Globus pallidus (tissue), 1 donor: ENCODE measurements around the gene CLIC5.

Source experiments
- DNase-seq: peaks from one replicate; pipeline ENCODE4 v3.0.0-alpha.2; 2015; ENCODE audit warnings: low spot score

CLIC5 gene

DNA sequence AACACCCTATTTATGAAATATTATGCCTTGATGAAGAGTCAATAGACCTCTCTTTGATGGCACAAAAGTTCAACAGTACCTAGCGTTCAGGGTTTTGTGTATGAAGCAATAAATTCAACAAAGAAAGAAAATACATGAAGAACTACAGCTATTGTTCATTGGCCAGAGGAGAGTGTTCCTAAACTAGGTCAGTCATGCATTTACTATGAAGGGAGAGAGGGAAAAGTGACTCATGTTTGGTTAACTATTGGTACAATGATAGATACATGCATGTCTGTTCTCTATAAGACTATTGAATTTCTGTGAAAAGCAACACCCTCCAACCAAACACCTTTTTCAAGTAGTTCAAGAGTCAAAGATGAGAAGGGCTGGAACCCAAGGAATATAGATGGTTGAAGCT lies 50.7 kb downstream of the CLIC5 start:
- DNase-seq, result no peak

DNA sequence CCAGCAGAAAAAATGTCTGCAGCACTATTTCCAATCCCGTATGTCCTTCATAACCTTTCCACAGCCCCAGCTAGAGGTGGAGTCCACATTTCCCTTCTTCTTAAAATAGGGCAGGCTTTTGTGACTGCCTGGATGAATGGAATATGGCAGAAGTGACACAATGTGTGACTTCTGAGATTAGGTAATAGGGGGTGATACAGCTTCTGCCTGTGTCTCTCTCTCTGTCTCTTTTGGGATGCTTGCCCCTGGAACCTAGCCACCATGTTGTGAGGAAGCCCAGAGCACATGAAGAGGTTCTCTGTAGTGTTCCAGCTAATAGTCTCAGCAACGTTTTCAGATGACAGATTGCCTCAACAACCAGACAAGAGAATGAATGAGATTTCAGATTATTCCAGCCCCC lies 51.4 kb downstream of the CLIC5 start:
- no peak for DNase-seq

DNA sequence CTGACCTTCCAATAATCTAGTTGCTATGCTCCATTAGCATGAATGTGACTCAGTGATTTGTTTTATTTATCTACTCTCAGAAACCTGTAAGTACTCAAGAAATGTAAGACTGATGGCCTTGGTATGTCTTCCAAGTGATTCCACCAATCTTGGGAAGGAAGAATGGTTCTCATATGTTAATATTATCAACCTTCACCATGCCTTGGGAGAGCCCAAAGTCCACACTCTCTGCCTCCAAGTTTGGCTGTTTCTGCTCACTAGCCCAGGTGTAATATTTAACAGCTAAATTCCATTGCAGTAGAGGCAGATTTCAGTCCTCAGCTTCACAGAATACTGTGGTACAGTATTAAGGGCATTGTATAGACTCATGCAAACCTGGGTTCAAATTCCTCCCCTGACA lies 51.8 kb downstream of the CLIC5 start:
- no peak for DNase-seq

DNA sequence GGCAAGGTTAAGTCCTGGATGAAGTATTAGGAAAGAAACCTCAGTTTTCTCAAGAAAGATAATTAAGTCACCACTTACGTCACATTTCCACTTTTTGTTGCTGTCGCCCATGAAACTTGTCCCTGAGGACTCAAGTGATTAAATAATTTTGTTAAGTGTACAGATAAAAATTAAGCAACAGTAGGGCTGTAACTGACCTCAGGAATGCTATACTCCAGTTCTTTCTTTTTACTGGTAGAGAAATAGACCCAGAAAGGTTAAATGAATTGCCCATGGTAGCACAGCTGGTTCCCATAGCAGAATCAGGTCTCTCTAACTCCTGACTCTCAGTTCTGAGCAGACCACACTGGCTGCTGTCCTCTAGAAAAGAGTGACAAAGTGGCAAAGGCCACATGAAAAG lies 54.5 kb downstream of the CLIC5 start:
- DNase-seq, result no peak

DNA sequence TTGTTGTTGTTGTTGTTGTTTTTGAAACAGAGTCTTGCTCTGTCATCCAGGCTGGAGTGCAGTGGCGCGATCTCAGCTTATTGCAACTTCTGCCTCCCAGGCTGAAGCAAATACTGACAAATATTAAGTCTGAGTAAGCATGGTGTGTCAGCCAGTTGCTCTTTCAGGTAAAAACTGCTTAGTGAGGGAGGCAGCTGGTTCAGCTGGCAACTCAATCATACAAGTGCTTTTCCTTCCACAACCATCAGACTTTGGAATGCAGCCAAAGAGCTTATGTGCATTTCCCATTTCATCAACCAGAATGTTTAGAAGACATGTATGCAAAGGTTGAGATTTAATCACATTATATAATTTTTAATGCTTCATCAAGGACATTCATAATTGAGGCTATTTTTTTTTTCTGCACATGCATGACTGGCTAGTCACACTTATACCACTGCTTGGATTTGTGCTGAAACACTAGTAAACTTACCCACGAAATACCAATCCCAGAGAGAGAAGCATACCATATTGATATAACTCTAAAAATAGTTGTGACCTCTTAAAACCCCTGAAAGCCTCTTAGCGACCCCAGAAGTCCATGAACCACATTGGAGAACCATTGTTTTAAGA lies 56.0 kb downstream of the CLIC5 start:
- no peak for DNase-seq

DNA sequence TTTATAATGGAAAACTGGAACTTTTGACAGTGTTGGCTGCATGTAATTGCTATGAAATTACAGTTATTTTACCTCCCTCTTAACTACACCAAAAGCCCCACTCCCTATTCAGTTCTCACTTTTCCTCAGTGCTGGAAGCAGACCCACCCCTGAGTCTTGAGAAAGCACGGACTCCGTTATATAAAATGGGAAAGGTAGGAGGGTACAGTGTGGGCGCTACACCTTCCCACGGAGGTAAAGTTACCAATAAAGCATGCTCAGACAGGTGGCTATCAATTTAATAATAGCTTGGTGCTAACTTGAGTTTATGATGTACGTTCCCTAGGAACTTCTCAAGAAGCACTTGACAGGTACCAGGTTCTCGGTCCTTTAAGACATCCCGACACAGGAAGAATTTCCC lies 59.0 kb downstream of the CLIC5 start:
- no peak for DNase-seq

DNA sequence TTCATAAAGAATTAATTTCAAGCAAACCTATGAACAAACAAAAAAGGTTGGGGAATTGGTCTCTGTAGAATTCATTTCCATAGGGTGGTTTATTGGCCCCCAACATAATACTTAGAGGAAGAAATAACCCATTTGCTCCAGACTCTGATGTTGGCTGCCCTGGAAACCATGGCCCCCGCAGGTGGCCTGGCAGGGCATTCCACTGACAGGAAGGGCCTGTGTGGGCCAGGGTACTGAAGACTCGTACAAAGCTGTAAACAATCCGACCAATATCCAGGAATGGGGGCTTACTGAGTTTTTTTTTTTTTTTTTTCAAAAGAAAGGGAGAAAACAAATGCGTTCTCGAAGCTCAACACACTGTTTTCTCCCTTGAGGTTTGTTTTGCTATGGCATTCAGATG lies 59.5 kb downstream of the CLIC5 start:
- no peak for DNase-seq

DNA sequence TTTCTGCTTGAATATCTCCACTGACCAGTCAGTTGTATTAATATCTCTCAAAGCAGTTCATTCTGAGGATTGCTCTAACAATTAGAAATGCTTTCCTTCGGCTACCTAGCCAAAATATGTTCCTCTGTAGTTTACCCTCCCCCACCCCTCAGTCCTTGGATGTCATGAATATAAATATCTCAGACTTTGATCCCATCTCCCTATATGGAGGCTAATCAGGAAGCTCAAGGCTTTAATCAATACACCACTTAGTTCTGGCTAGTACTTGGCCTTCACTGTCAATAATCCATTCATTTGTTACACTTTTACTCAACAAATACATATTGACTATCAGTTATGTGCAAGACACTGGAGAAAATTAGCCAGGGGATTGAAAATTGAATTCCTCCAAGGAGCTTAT lies 60.1 kb downstream of the CLIC5 start:
- no peak for DNase-seq

DNA sequence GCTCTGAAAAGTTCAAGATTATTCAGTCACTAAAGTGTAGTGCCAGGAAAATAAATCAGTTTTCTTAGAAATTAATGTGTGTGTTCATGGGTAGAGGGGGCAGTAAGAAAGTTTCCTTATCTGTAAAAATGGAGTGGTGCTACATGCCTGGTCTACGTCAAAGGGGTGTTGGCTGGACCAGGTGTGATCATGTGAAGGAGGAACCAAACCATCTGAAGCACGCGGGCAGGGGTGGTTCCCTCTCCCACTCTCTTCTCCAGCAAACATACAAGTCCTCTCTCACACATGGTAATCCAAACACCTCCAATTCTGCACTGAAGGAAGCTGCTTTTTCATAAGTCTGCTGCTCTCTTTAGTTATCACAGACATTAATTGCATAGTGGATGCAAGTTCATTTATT lies 63.1 kb downstream of the CLIC5 start:
- DNase-seq, result no peak

DNA sequence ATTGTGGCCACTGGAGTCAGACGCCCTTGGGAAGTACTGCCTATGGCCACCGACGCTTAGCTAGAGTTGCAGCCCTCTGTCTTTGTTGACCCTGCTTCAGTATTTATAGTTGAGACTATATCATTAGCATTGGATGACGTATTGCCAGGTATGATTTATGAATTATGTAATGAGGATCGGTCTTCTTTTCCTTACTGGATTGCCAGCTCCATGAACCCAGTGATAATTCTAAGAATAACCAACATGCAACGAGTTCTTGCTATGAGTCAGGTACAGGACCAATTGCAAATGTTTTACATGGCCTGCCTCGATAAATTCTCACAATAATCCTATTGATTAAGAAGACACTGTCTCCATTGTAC lies 63.5 kb downstream of the CLIC5 start:
- DNase-seq, result no peak

DNA sequence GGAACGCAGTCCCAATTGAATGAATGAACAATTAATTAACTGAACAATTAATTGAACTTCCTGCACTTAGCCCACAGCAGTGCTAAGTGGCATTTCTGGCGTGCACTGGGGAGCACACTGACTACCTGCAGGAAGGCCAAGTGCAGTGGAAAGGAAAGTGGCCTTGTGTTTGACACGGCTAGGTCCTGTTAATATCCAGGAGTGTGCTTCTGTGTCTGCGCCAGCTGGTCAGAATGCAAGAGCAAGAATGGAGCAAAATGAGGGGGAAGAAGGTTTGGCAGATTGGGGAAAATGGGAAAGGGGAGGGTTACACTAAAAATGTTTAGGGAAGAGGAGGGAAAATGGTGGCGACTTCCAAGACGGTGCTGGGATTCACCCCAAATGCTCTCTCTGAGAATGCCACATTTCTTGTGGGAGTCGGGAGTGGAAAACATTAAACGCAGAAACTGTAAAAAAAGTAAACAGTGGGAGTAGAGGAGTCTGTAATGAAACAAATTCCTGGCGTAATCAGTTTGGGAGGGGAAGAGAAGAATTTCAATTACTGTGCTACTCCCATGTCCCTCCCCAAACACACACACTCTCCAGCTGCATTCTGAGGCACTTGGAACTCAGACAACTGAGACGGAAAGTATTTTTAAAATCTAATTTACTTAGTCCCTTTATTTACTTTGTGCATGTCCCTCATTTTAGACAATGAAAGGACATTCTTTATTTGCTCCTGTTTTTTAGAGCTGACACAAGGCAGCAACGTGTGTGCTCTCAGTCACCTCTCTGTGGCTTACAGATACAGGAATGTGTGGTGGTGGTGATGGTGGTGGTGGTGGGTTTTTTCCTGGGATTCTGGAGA lies 64.1 kb downstream of the CLIC5 start:
- no peak for DNase-seq

DNA sequence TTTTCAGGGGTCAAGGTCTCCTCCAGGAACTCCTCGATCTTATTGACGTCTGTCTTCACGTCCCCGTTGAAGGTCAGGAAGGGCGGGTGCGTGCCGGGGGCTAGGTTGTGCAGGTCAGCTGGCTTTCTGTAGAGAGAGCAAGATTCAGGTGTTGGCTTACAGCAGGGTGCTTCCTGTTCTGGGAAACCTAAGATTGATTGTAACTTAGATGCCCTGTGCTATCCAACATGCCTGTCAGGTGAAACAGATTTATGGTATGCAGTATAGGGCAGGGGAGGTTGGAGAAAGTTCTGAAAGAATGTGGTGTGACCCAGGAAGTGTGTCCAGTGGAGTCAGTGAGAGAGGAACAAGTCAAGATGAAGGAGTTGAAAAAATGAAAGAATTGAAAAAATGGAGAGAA lies 66.4 kb downstream of the CLIC5 start:
- DNase-seq, result no peak

DNA sequence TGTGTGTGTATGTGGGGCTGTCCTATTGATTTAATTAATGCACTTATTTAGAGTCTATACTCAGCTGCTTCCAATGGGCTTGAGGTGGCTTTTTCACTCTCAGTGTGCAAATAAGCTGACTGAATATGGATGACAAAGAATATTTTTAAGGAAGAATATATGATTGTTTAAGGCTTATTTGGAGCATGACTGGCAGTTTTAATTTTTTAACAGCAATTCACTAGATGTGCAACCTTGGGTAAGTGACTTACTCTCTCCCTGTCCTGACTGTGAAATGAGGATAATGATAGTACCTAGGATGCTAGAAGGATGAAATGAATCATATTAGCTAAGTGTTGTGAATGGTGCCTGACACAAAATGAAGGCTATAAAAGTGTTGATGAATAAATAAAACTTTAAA lies 67.9 kb downstream of the CLIC5 start:
- no peak for DNase-seq

DNA sequence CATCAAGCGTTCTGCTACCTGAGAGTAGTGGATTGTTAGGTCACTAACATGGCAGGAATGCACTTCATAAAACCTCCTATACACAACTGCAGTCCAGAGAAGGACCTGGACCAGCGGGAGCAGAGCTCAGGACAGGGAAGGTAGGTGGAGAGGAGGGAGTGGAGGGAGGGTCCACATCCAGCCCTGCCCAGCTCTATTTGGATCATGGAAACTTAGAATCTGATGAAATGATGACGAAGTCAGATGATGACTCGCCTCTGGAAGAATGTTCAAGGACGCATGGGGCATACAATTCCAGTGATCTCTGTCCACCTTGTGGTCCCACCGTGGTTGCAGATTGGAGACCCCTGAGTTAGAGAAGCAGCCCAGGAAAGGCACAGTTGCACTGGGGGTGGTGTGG lies 68.8 kb downstream of the CLIC5 start:
- no peak for DNase-seq

DNA sequence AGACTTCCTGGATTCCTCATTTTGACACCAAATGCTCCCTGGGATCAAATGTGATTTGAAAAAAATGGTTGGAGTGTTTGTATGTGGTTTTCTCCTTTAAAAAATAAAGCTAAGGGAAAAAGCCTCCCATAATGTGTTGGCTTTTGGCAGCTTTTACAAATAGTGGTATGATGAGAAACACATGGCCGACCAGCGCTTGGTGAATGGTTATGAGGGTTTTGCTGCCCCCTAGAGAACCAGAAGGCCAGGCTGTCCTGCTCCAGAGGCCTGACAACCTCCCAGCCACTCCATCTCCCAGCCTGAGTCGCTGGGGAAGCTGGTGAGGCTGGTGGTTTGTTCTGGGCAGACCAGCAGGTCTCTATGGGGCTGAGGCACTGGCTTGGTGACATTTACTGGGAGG lies 69.3 kb downstream of the CLIC5 start:
- no peak for DNase-seq

DNA sequence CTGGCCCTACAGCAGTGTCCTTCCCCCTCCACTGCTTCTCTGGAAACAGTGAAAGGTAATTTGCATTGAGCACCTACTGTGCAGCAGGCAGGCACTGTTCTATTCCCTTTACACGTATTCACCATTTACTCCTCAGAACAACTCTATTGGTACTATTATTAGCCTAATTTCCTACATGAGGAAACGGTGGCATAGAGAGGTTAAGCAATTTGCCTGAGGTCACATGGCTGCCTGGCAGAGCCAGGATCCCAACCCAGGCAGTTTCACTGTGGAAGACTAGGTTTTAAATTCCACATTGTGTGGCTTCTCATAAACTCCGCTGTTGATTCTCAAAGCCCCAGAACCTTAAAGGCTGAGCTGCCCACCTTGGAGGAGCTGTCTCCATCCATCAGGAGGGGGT lies 72.7 kb downstream of the CLIC5 start:
- no peak for DNase-seq

DNA sequence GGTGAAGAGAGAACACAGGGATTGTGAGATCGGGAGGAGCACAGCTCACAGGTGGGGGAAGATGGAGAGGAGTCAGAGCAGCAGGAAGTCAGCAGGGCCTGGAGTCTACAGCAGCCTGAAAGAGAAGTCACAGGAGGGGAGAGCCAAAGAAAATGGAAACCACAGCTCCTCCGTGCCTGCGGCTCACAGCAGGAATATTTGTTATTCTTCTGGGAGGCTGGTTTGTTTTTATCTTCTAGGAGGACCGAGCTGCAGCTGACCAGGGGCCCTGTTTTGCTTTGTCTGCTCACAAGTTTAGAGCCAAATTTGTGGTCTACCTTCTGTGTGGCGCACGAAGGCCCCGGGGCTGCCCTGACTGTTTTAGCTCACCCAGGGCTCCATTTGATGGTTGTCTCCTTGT lies 81.8 kb downstream of the CLIC5 start:
- no peak for DNase-seq

DNA sequence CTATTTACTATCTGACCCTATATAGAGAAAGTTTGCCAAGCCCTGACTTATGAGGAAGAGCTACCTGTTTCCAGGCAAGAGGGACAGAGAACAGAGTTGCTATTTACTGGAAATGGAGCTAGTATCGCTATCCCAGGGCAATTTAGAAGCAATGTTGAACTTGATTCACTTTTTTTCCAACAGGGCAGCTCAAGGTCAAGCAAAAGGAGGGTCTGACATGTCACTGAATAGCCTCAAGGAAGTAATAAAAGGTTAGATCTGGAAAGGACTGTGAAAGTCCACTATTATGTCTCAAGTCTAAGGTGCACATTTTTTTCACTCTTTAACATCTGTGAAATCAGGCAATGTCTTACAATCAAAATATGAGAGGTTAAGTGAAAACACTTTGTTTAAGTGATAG lies 84.4 kb downstream of the CLIC5 start:
- DNase-seq, result no peak

DNA sequence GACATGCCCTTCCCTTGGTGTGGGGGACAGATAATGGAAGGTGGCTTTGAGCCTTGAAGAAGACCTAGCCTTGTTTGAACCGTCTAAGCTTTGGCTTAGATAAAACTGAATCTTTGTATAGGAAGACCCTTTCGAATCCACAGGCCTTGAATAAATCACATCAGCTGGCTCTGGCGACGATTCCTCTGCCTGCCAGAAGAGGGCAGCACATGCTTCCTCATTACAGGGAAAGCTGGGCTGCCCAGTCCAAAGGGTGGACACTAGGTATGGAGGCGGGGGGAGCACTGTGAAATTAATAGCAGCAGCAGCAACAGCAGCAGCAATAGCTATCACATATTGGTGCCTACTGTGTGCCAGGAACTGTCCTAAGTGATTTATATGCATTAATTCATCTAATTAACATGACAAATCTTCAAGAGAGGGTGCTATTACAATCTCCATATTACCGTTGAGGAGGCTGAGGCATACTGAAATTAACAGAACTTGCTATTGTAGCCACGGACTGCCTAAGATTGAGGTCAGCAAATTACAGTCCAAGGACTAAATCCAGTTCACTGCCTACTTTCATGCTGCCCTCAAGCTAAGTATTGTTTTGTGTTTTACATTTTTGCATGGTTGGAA lies 85.1 kb downstream of the CLIC5 start:
- peak; percentile 36 for DNase-seq

DNA sequence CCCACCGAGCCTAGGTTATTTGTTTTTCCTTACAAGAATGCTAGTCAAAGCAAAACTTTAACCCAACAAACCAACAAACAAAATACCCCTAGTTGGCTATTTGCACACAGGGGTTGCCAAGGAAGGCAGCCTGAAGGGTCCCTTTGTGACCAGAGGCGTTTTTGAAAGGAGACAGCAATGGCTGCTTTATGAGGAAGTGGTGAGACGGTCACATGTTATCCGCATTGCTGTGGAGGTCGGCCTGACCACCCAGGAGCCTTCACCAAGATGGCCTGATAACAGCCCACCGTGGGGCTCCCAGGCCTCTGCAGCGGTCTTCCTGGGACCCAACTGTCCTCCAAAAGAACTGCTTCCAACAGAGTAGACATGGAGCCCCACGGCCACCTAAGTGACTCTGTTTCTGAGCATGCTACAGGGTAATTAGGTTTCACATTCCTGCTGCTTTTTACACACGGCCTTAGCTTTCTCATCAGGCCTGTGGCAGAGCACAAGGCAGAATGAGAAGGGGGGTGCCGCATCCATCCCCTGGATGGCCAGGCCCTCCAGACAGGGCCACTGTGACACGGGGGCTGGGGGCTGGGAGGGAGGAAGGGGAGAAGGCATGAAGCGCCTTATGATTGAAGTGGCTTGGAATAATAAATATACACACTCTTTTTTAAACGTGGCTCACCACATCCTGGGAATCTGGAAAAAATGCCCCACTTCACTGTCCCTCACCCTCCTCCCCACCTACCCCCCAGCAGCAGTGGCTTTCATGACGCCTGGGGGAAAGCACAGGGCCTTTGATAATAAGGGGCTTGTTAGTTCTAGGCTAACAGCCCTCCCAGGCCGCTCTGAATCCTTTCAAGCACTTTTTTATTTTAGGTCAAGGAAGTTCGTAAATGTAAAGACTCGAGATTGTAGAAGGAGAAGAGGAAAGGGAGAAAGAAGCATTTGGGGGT lies 86.0 kb downstream of the CLIC5 start:
- DNase-seq, result no peak

DNA sequence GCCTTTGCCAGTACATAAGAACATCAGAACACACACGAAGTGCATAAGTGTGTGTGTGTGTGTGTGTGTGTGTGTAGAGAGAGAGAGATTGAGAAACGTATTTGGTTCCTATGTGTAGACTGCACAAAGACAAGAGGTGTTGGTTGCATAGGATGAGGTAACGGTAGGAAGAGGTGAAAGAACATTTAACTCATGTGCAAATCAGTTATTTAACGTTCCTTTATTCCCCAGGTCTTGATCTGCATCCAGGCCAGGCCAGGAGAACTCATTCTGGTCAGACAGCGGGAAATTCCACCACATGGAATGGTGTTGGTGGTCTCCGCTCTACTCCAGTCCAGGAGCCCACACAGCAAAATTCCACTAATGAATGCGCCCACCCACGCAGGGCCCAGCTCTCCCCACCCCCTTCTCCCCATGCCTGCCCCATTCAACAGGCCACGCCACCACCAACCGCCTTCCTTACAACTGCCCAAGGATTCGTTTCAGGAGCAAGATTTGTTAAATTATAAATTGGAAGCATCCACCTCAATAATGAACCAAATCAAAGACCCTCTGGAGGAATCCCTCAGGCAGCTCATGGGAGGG lies 86.8 kb downstream of the CLIC5 start:
- no peak for DNase-seq
